H1 (cell line): Measurements from ENCODE around the gene DTNB. TPM values are rescaled to one million over a fixed set of nuclear protein-coding genes. Genes with fewer than 3 reads are reported as not detected.

Experiments
- CEBPB ChIP-seq: IDR thresholded peaks from 2 replicates; pipeline ENCODE4 v1.6.1; 2012; ENCODE audit warnings: low read depth, low read length
- polyA plus RNA-seq, 7 experiments: library from polyadenylated mRNA; depleted of rRNA in 3 of 7; stranded (reverse) in 5 of 7; unstranded in 2 of 7; fragments of >200 nt in 5 of 7; fragments of 200-250 nt in 2 of 7; gene quantifications; 1 replicate in 5 of 7; 2 replicates in 1 of 7; 4 replicates in 1 of 7; pipeline versions ENCODE4 v1.2.1 to v1.2.3, GENCODE V29; 2011 to 2013; ENCODE audit warnings: missing spikeins in 2 of 7, mixed read lengths in 2 of 7
- total RNA-seq: library from RNA; stranded (reverse); fragmentation: NEBNext Ultra II Directional; extraction: Animal tissue kit (Norgen Biotek cat#: 25700); gene quantifications from 2 replicates; pipeline ENCODE4 v1.2.1, GENCODE V29; 2021
- TF ChIP-seq, protein P1 (sequence below): fragments of 300-600 bp; sonication (generic); IDR thresholded peaks from 2 replicates; pipeline ENCODE4 v1.7.1; 2012; ENCODE audit warnings: low read length, moderate library complexity, mild to moderate bottlenecking, inconsistent platforms; ENCODE audit not compliant: insufficient replicate concordance

Gene DTNB
- total and polyA plus RNA-seq, 2 of the 8 experiments (the other 6 are each of a cell fraction or from before 2014, with no cell fraction given), result 39.6 to 49.5 TPM

DNA sequence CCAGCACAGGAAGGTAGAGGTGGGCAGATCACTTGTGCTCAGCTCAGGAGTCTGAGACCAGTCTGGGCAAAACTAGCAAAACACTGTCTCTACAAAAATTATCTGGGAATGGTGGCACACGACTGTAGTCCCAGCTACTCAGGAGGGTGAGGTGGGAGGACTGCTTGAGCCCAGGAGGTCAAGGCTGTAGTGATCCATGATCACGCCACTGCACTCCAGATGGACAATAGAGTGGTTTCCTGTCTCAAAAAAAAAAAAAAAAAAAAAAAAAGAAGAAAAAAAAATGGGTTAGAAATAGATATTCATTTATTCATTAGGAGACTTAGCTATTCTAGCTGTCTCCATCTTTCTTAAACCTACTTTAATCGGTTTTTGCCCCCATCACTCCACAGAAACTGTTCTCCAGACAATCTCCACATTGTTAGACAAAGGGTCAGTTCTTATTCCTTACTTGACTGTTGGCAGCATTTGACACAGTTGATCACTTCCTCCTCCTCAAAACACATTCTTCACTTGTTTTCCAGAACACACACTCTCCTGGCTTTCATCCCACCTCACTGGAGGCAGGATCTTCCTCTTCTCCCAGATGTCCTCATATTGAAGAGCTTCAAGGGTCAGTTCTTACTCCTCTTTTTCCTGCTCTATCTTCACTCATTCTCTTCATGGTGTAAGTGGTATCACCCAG lies 103.1 kb downstream of the DTNB start (continued):
- TF ChIP-seq, protein P1, sequence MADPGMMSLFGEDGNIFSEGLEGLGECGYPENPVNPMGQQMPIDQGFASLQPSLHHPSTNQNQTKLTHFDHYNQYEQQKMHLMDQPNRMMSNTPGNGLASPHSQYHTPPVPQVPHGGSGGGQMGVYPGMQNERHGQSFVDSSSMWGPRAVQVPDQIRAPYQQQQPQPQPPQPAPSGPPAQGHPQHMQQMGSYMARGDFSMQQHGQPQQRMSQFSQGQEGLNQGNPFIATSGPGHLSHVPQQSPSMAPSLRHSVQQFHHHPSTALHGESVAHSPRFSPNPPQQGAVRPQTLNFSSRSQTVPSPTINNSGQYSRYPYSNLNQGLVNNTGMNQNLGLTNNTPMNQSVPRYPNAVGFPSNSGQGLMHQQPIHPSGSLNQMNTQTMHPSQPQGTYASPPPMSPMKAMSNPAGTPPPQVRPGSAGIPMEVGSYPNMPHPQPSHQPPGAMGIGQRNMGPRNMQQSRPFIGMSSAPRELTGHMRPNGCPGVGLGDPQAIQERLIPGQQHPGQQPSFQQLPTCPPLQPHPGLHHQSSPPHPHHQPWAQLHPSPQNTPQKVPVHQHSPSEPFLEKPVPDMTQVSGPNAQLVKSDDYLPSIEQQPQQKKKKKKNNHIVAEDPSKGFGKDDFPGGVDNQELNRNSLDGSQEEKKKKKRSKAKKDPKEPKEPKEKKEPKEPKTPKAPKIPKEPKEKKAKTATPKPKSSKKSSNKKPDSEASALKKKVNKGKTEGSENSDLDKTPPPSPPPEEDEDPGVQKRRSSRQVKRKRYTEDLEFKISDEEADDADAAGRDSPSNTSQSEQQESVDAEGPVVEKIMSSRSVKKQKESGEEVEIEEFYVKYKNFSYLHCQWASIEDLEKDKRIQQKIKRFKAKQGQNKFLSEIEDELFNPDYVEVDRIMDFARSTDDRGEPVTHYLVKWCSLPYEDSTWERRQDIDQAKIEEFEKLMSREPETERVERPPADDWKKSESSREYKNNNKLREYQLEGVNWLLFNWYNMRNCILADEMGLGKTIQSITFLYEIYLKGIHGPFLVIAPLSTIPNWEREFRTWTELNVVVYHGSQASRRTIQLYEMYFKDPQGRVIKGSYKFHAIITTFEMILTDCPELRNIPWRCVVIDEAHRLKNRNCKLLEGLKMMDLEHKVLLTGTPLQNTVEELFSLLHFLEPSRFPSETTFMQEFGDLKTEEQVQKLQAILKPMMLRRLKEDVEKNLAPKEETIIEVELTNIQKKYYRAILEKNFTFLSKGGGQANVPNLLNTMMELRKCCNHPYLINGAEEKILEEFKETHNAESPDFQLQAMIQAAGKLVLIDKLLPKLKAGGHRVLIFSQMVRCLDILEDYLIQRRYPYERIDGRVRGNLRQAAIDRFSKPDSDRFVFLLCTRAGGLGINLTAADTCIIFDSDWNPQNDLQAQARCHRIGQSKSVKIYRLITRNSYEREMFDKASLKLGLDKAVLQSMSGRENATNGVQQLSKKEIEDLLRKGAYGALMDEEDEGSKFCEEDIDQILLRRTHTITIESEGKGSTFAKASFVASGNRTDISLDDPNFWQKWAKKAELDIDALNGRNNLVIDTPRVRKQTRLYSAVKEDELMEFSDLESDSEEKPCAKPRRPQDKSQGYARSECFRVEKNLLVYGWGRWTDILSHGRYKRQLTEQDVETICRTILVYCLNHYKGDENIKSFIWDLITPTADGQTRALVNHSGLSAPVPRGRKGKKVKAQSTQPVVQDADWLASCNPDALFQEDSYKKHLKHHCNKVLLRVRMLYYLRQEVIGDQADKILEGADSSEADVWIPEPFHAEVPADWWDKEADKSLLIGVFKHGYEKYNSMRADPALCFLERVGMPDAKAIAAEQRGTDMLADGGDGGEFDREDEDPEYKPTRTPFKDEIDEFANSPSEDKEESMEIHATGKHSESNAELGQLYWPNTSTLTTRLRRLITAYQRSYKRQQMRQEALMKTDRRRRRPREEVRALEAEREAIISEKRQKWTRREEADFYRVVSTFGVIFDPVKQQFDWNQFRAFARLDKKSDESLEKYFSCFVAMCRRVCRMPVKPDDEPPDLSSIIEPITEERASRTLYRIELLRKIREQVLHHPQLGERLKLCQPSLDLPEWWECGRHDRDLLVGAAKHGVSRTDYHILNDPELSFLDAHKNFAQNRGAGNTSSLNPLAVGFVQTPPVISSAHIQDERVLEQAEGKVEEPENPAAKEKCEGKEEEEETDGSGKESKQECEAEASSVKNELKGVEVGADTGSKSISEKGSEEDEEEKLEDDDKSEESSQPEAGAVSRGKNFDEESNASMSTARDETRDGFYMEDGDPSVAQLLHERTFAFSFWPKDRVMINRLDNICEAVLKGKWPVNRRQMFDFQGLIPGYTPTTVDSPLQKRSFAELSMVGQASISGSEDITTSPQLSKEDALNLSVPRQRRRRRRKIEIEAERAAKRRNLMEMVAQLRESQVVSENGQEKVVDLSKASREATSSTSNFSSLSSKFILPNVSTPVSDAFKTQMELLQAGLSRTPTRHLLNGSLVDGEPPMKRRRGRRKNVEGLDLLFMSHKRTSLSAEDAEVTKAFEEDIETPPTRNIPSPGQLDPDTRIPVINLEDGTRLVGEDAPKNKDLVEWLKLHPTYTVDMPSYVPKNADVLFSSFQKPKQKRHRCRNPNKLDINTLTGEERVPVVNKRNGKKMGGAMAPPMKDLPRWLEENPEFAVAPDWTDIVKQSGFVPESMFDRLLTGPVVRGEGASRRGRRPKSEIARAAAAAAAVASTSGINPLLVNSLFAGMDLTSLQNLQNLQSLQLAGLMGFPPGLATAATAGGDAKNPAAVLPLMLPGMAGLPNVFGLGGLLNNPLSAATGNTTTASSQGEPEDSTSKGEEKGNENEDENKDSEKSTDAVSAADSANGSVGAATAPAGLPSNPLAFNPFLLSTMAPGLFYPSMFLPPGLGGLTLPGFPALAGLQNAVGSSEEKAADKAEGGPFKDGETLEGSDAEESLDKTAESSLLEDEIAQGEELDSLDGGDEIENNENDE, result no peak
- no peak for TF ChIP-seq CEBPB
- TF ChIP-seq, all 59 proteins: peak for 0
